ENCODE data around the gene DPM1.

The DPM1 gene

GRCh38 chr20:50915424-50915823 is 42.9 kb downstream of the DPM1 start:
- TF ChIP-seq CTCF (IDR thresholded peaks at IDR 0.05), result no peak

GRCh38 chr20:50913690-50914375 is 44.5 kb downstream of the DPM1 start:
- no peak for TF ChIP-seq CTCF (IDR thresholded peaks at IDR 0.05)

GRCh38 chr20:50911716-50912115 is 46.6 kb downstream of the DPM1 start:
- TF ChIP-seq CTCF (IDR thresholded peaks at IDR 0.05), result no peak

GRCh38 chr20:50911030-50911429 is 47.3 kb downstream of the DPM1 start:
- no peak for TF ChIP-seq CTCF (IDR thresholded peaks at IDR 0.05)

- TF ChIP-seq CTCF (IDR thresholded peaks at IDR 0.05), result no peak
Measured at GRCh38 chr20:50909413-50909812, 48.9 kb downstream of the DPM1 start.

GRCh38 chr20:50904067-50904570 is 54.2 kb downstream of the DPM1 start:
- no peak for TF ChIP-seq CTCF (IDR thresholded peaks at IDR 0.05)

GRCh38 chr20:50903353-50904051 is 54.8 kb downstream of the DPM1 start:
- no peak for TF ChIP-seq CTCF (IDR thresholded peaks at IDR 0.05)
